Measurements from ENCODE around the gene CRYGA. TPM values are rescaled to one million over a fixed set of nuclear protein-coding genes. Genes with fewer than 3 reads are reported as not detected.

Gene CRYGA, protein sequence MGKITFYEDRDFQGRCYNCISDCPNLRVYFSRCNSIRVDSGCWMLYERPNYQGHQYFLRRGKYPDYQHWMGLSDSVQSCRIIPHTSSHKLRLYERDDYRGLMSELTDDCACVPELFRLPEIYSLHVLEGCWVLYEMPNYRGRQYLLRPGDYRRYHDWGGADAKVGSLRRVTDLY
- not detected for total RNA-seq
- long read RNA-seq = 0 reads

DNA sequence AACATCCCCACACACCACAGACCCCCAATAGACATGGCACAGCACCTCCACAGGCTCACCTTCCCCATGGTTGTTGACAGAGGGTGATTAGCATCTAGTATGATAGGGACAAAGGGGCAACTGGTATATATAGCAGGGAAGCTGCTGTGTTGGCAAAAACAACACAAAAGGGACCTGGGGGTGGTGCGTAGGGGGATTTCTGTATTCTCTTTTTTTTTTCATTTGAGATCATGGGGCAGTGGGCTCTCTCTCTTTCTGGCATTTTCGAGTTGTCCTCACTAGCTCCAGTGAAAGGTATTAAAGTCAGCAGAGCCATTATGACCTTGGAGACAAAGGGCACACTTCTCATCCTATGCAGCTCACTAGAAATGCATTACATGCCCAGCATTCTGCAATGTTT lies at the start of gene CRYGA:
Gene CRYGA, minus strand, starts transcription at position 101 of the 400 bp plus-strand sequence. Its CDS starts 33 bp downstream, at position 68.
- ATAC-seq (ENCODE audit: poor library complexity) (no peak), DNase-seq (no peak)
- intact Hi-C loops (cut with DNase I) = no loop called here

DNA sequence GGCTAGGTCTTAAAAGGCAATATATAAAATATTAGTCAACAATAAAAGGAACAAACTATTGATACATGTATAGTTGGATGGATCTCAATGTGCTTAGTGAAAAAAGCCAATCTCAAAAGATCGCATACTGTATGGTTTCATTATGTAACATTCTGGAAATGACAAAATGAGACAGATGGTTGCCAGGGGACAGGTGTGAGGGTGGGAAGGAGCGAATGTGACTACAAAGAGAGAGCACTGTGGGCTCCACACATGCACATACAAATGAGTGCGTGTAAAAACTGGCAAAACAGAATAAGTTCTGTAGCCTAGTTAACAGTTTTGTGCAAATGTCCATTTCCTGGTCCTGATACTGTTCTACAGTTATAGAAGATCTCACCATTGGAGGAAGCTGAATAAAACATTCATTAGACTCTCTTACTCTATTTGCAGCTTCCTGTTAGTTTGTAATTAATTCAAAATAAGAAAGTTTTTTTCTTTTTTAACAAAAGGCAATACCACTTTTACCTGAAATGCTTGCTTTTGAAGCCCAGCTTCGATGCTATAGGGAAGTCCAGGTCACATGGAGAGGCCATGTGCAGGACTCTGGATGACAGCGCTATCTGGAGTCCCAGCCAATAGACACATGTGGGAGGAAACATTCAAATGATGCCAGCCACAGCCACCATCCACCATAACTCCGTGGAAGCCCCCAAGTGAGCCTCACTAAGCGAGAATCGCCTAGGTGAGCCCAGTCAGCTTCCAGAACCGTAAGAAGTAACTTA lies 47.5 kb upstream of the CRYGA start:
- no peak for DNase-seq
- intact Hi-C loops (cut with DNase I) = no loop called here
- ATAC-seq (ENCODE audit: poor library complexity) = no peak

GRCh38 chr2:208208335-208209085 lies 45.1 kb upstream of the CRYGA start:
- ATAC-seq (ENCODE audit: poor library complexity) = no peak
- no peak for DNase-seq
- intact Hi-C loops (cut with DNase I) = no loop called here

GRCh38 chr2:208207769-208208168 lies 44.4 kb upstream of the CRYGA start:
- ATAC-seq (ENCODE audit: poor library complexity) (no peak), DNase-seq (no peak)
- intact Hi-C loops (cut with DNase I) = no loop called here

GRCh38 chr2:208204166-208204565 lies 40.8 kb upstream of the CRYGA start:
- intact Hi-C loops (cut with DNase I) = no loop called here
- DNase-seq = no peak
- no peak for ATAC-seq (ENCODE audit: poor library complexity)

GRCh38 chr2:208195531-208195930 lies 32.1 kb upstream of the CRYGA start:
- intact Hi-C loops (cut with DNase I) = no loop called here
- DNase-seq (no peak), ATAC-seq (ENCODE audit: poor library complexity) (no peak)

- DNase-seq (no peak), ATAC-seq (ENCODE audit: poor library complexity) (no peak)
- intact Hi-C loops (cut with DNase I) = no loop called here
Measured at GRCh38 chr2:208192611-208193236, 29.3 kb upstream of the CRYGA start.

DNA sequence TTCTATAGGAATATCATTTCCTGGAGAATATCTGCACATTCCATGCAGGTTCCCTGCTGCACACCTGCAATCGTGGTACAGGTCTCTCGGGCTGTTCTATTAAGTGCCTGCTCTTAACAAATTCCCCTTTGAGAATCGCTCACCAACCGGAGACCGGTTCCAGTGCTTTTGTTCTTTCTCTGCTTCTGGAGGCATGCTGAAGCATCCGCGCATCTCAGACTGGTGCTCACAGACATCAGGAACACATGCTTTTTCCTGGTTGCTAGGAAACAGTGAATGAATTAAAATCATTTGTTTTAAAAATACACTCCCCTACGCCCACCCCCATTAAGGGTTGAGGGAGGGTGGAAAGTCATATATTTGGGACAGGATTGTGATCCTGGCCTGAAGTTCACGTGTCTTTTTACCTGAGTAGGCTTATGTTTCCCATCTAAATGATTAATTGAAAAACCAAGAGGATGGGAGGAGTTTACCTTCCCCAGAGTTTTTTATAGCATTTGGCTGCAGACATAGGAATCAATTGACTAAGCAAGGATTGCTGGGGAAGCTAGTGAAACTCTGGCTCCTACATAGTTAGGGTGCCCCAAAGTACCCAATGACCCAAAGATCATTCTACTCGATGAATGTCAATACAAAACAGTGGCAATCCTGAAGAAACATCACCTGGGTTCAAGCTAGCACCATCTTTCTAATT lies 26.6 kb upstream of the CRYGA start, which contains the start of gene C2orf80:
Gene C2orf80, minus strand, starts transcription at position 221 of the 694 bp plus-strand sequence. CDS start 3,044 bp downstream, outside the sequence.
- ATAC-seq (ENCODE audit: poor library complexity) (no peak), DNase-seq (no peak)
- intact Hi-C loops (cut with DNase I) = no loop called here

- ATAC-seq (ENCODE audit: poor library complexity) = no peak
- intact Hi-C loops (cut with DNase I) = no loop called here
- DNase-seq = no peak
Measured at GRCh38 chr2:208189069-208189809, 25.9 kb upstream of the CRYGA start.

GRCh38 chr2:208186893-208187292 lies 23.5 kb upstream of the CRYGA start:
- ATAC-seq (ENCODE audit: poor library complexity) (no peak), DNase-seq (no peak)
- intact Hi-C loops (cut with DNase I) = no loop called here

DNA sequence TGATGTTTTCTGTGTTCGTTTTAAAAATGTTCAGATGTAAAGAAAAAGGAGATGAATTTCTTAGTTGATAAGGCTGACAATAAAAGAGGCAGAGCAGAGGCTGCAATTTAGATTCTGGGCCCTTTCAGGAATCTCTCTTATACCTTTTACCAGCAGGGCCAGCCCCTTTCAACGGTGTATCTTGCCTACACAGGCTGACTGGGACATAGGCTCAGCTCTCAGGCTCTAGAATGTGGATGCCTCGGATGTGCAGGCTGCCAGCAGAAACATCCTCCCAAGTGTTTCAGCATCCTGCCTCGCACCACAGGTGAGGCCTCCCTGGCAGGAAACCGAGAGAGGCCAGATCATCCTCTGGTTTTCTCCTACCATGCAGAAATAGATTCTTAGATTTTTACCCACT lies 23.1 kb upstream of the CRYGA start:
- intact Hi-C loops (cut with DNase I) = no loop called here
- ATAC-seq (ENCODE audit: poor library complexity) = no peak

GRCh38 chr2:208183972-208184705 lies 20.8 kb upstream of the CRYGA start:
- ATAC-seq (ENCODE audit: poor library complexity) (no peak), DNase-seq (no peak)
- intact Hi-C loops (cut with DNase I) = no loop called here

More for the DNA sequence above, 23.1 kb upstream of the CRYGA start:
- DNase-seq = no peak

DNA sequence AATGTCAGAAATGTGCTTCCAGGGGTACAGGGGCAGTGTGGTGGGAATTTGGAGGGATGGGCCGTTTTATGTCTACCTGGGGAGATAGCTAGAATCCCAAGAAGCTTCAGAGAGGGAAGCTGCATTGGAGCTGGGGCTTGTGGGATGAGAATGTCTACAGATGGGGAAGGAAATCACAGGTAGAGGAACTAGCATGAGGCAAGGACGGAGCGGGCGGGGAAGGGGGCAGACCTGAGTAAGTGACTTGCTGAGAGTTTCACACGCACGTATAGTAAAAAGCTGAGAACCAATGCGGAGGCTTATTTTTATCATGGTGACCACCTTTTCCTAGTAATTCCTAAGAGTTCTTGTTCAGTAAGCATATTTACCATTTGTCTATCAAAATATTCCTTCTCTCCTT lies 20.1 kb upstream of the CRYGA start:
- no peak for ATAC-seq (ENCODE audit: poor library complexity)
- intact Hi-C loops (cut with DNase I) = no loop called here
- DNase-seq = no peak

DNA sequence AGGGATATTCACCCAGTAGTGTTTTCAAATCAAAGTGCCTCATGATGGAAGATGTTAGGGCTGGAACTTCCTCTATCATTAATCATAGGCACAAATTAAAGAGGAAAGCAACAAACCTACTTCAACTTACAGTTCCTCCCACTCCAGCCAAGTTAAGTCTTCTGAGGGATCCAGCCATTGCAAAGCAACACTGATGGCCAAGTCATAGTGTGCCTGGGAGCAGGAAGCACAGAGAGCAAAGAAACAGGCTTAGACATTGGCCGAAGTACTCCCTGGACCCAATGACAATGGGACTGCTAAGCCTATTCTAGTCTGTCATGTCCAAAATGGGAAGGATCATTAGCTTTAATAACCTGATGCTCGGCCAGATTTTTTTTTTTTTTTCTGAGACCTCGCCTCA lies 19.4 kb upstream of the CRYGA start:
- no peak for DNase-seq
- intact Hi-C loops (cut with DNase I) = no loop called here
- ATAC-seq (ENCODE audit: poor library complexity) = no peak

- DNase-seq (no peak), ATAC-seq (ENCODE audit: poor library complexity) (no peak)
- intact Hi-C loops (cut with DNase I) = no loop called here
Measured at GRCh38 chr2:208179028-208179609, 15.7 kb upstream of the CRYGA start.

DNA sequence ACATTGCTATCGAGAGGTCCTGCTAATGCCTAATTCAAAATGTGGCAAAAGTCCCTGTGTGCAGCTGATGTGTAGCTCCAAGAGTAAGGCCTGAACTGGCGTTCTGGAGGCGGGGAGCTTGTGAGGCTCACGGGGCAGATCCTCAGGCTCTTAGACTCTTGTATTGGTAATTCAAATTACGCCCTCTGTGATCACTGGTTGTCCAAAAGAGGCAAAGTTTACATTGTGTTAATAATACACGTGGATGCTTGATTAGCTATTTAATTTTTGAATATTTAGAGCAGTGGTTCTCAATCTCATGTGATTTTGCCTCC lies 12.4 kb upstream of the CRYGA start:
- intact Hi-C loops (cut with DNase I) = no loop called here
- DNase-seq (no peak), ATAC-seq (ENCODE audit: poor library complexity) (no peak)

All from Right ventricle myocardium superior (tissue), 1 donor.